ENCODE results near the gene EP400.

Gene EP400

DNA sequence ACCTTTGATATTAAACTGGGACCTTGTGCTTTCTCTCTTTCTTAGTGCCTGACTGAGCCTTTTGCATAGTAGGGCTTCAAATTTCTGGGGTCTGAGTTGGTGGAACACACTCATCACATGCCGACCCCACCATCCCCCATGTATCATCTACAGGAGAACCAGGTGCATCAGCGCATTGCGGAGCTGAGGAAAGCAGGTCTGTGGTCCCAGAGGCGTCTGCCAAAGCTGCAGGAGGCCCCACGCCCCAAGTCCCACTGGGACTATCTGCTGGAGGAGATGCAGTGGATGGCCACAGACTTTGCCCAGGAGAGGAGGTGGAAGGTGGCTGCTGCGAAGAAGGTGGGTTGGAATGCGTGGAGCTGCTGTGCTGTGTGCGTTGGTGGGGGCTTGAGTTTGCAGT, 37.8 kb downstream of the EP400 start:
- no peak for DNase-seq

DNA sequence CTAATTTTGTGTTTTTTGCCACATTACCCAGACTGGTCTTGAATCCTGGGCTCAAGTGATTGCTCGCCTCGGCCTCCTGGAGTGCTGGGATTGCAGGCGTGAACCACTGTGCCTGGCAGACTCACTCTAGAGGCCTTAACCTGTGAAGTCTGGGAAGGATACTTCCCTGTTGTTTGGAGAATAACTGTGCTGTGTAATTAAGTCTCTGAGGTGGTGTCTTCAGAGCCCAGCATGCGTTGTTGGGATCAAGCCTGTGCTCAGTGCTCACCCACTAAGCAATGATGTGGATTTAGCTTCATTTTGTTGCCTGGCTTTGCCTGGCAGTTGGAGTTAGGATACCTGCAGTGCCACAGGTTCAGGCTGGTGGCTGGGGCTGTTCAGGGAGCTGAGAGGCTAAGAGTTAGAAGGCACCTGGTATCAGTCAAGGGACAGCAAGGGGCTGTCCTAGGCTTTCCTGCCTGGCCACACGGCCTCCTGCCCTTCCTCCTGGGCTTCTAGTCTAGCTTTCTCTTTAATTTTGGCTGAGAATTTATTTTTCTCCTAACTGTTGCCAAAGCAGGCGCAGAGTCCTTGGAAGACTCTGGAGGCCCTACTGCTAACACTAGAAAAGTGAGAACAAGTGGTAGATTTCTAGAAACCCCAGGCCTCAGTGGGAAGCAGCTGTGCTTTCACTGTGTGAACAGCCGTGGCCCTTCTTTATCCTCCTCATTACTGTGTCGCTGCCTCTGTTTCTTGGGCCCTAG, 38.5 kb downstream of the EP400 start:
- no peak for DNase-seq

DNA sequence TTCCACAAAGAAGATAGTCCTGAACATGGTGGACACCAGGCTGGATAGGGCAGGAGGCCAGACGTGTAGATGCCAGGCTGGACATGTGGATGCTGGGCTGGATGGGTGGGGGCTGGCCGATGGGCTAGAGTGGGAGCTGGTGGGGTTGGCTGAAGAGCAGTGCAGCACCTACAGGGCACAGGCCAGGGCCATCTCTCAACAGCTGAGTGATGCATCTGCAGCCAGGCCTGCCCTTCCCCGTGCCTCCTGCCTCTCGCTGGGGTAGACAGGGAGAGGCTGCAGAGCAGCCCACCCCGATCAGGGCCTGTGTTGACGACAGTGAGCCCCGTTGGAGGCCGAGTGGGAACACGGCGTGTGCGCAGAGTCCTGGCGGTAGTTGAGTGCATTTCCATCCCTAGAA, 39.3 kb downstream of the EP400 start:
- DNase-seq = no peak

DNA sequence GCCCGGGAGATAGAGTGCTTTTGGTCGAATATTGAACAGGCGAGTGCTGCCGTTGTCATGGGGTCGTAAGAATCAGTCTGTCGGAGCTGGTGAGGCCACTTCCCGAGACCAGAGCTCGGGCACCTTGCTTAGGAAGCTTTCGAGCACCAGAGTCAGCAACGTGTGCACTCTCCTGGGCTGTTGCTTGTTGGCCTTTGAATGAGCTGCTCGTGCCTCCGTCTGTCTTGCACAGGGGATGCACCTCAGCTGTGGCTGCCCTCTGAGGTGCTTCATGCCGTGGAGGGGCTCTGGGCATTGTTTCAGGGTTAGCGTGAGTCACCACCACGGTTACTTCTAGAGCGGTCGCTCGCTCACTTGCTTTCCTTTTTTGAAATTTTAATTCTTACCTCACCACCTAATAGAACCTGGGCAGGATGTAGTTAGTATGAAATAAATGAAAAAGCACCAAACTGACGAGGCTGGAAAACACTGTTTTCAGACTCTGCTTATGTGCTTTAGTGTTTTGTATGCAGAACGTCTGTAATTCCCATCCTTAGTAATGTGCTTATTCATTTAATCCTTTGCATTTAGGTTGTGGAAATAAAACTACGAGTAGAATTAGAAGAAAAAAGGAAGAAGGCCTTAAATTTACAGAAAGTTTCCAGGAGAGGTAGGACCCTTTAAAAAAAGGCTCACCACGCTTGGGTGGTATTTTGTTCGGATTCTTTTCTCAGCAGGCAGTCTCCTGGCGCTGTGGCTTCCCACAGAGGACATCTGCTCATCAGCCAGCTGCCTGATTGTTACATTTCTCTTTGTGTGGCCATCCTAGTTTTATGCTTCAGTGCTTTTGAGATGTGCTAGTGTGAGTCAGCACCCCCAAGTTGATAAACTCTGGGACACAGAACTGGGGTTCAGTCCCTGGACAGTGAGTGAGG, 40.6 kb downstream of the EP400 start:
- DNase-seq = no peak

DNA sequence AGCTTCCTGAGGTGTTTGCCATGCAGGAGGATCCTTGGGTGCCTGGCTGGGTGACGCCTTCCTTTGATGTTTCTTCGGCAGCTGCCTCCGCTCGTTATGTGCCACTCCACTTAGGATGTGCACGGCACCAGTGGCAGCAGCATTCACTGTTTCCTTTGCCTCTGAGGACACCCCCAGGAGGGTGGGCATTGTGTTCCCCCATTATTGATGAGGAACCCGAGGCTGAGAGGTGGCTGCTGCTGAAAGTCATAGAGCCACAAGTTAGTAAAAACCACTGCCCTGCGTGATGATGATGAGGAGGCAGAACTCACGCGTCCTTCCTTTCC, 41.2 kb downstream of the EP400 start:
- no peak for DNase-seq

DNA sequence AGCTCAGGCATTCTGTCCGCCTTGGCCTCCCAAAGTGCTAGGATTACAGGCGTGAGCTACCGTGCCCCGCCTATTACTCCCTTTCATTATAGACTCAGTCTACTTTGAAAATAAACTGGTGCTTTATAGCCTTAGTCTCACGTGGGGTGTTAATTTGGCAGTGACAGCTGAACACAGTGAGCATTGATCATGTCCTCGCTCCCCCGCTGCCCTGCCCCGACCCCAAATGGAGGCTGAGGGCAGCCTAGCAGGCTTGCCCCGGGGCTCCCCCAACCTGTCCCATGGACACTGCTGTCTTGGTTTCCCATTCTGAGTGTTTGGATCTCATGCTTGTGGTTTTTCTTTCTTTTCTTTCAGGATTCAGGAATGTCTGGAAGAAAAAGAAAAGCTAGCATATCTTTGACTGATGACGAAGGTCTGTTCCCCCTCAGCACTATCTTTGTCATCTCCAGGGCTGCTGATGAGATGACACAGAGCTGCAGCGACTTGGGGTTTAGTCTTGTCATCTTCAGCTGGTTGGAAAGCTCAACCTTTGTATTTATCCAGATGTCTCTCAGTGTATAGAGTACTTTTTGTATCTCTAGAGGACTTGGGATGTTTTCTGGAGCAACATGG, 42.2 kb downstream of the EP400 start:
- DNase-seq = no peak

DNA sequence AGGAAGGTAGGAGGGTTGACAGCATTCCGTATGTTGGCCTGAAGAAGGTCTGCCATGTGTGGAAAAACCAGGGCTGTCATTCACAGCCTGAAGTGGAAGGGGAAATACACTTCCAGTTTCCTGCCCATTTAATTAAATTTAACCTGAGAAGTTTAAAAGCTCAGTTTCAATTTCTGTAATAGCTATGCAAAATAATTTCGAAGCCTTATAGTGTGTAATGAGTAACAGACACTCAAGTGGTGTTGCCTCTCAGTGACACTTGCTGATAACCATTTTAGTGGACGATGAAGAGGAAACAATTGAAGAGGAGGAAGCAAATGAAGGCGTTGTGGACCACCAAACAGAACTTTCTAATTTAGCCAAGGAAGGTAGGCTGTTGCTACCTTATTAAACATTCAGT, 44.8 kb downstream of the EP400 start:
- no peak for DNase-seq

DNA sequence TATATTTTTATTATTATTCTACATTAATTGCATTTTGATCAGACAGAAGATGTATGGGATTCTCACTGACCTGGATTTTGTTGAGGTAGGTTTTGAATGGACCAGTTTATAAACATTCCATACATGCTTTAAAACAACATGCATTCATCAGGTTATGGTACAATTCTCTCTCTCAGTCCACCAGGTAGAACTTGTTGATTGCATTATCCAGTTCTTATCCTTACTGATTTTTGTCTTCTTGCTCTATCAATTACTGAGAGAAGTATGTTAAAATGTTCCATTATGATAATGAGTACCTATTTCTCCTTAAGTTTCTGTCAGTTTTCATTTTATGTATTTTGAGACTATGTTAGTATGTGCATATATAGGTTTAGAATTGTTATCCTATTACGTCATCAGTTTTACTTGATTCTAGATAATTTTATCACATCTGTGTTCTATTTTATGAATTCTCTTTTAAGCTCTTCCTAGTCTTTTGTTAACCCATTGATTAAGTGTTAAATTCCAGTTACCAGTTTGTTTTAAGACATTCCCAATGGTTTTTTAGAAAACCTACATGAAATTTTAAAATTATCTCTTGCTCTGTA, 50.6 kb downstream of the EP400 start:
- DNase-seq = no peak

DNA sequence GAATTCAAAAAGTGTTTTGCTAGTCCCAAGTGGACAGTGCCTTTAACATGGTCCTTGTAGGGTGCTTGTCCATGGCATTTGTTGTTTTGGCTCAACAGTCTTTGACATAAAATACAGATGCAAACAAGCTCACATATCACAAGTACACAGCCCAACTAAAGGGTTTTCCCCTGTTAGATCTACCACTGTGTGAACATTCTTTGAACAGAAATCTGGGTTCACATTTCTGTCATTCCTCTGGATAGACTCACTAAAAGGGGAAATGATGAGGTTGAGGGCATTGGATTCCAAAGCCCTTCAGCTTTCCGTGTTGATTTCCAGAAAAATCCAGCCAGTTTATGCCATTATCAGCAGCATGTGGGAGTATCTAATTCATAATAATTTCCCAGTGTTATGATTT, 54.1 kb downstream of the EP400 start:
- DNase-seq = no peak

DNA sequence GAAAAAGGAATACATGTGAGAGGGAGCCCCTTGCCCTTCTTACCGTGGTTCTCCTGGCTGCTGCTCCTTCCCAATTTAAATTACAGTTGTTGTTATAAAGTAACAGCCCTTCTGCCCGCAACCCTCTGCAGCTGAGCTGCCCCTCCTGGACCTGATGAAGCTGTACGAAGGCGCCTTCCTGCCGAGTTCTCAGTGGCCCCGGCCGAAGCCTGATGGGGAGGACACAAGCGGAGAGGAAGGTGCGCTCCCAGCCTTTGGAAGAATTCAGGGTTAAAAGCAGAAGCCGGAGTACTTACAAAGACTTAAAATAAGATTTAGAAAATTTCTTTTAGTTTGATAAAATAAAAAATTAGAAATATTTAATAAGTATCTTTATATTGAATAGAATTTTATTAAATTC, 55.2 kb downstream of the EP400 start:
- DNase-seq = no peak

DNA sequence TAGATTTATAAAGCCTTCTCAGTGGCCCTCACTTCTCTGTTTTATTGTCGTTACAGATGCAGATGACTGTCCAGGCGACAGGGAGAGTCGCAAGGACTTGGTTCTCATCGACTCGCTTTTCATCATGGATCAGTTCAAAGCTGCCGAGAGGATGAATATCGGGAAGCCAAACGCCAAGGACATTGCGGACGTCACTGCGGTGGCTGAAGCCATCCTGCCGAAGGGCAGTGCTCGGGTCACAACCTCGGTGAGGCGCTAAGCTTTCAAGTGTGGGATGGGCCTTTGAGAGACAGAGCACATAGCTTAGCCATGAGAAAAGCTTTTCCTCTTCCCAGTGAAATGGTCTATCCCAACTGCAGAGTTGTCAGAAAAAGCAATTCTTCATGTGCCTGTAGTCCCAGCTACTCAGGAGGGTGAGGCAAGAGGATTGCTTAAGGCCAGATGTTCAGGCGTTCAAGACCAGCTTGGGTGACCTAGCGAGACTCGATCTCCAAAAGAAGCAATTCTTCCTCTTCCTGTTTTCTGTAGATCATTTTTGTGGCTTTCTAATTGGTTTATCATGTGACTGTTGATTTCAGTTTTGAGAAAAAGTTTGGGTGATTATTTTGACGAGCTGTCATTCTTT, 56.4 kb downstream of the EP400 start:
- no peak for DNase-seq

DNA sequence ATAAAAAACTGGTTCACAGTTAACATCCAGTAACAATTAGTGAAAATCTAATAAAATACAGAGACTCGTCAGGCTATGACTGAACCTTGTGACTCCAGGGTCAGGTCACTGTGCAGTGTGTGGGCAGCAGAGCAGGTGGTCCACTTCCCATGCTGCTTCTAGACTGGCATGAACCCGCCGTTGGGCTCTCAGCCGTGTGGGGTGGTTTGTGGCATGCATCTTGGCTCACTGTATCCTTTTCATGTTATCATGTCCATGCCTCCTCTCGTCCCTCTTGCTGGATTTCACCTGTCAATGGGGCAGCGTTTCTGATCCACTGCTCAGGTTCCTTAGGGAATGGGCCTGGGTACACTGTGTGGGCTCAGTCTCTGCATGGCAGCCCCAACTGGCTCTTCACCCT, 57.3 kb downstream of the EP400 start:
- DNase-seq = no peak

DNA sequence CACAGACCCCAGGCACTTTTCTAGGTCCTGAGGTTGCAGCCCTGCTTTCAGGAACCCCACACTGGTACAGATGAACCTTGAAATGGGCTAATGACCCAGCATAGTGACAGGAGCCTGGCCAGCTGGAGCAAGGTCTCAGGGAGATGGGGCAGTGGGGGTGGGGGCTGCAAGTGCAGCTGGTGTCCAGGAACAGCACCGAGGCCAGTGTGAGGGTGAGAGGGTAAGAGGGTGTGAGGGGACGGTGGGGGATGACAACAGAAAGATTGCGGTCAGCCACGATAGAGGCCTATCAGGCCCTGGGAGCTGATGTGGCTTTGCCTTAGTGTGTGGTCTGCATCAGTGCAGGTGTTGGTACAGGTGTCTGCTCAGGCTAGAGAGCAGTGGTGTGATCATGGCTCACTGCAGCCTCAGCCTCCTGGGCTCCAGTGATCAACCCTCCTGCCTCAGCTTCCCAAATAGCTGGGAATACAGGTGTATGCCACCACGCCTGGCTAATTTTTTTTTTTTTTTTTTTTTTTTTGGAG, 59.7 kb downstream of the EP400 start:
- no peak for DNase-seq

DNA sequence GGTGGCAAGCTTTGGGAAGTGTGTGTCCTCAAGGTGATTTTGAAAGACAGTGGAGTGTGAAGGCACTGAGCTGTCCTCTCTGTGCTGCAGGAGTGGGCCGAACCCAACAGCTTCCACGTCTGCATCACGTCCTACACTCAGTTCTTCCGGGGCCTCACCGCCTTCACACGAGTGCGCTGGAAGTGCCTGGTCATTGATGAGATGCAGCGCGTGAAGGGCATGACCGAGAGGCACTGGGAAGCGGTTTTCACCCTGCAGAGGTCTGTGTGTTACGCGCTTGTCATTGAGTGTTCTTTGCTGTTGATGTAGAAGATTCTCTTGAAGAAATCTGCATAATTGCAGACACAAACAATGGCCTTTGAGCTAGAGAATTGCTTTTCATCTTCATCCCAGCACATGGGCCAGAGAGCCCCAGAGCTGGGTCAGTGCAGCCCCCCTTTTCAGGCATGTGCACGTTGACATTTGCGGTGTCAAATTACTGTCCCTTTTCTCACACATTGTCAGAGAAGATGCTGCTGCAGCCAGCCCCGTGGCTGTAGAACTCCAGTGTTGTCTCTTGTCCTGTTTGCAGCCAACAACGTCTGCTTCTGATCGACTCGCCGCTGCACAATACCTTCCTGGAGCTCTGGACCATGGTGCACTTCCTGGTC, 63.3 kb downstream of the EP400 start:
- DNase-seq = no peak

DNA sequence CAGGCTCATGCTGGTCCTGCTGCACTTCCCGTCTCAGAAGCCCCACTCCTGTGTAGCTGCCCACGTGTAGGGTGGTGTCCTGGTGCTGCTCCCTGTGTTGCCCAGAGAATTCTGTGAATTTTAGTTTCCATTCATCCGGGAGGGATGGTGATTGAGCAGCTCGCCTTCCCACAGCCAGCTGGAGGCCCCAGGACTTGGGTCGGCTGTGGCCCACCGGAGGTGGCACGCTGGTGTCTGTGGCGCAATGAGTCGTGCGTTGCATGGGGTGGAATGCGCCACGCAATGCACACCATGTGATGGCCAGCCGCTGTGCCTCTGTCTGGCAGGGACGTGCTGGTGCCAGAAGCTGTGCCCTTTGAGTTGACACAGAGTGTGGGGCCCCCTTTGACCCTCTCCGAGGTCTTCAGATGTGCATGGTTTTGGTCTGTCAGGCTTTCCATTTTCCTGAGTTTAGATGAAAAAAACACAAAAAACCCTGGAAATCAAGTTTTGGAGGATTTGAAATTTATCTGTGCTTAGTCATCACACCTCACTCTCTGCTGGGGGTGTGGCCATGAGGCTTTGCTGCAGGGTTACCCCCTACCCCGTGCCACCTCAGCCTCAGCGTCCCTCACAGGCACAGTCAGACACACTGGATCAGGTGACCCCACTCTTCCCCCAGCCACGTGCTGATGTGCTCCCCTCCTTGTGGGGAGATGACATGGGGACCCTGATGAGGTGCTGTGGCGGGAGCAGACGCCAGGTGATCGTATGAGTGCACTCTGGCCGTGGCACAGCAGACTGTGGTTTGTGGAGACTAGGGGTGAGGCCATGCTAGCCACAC, 64.6 kb downstream of the EP400 start:
- no peak for DNase-seq

DNA sequence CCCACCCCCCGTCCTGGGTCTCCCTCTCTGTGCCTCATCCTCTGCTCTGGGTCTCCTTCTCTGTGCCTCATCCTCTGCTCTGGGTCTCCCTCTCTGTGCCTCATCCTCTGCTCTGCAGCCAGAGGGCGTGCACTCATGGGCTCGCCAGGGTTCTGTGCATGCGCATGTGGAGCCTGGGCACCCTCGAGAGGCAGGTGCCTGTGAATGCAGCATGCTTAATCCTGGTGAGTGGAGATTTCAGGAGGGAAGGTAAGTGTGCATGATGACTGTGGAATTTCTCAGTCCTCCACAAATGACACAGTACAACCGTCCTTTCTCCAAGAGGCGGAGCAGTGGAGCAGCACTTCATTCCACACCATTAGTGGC, 65.2 kb downstream of the EP400 start:
- no peak for DNase-seq

DNA sequence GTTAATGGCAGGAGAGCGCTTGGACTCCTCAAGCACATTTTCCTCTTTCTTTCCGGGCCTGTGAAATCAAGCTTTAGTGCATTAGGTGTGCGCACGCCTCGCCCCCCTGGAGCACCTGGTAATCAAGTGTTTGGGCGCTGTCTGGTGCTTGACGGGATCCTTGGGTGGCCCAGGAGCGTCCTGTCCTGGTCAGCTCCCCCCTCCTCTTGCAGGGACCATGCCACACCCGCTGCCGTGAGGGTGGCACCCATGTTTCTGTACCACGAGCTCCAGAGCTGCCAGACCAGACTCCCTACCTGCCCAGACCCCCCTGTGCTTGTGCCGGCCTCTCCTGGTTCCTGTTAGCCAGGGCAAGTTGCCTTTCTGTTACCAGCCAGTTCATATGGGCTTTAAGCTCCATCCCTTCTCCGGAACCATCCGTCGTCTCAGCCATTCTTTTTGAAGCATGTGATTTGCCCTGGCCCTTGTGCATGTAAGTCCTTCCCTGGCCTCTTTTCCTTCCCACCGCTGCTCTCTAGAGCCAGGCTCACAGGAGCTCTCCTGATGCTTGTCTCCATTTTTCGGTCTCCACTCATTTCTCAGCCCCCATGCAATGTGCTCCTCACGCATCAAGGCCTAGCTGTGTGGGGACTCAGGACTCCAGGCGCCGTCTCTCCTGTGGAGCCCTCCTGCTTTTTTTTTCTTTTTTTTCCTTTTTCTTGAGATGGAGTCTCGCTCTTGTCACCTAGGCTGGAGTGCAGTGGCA, 66.1 kb downstream of the EP400 start:
- DNase-seq = no peak

DNA sequence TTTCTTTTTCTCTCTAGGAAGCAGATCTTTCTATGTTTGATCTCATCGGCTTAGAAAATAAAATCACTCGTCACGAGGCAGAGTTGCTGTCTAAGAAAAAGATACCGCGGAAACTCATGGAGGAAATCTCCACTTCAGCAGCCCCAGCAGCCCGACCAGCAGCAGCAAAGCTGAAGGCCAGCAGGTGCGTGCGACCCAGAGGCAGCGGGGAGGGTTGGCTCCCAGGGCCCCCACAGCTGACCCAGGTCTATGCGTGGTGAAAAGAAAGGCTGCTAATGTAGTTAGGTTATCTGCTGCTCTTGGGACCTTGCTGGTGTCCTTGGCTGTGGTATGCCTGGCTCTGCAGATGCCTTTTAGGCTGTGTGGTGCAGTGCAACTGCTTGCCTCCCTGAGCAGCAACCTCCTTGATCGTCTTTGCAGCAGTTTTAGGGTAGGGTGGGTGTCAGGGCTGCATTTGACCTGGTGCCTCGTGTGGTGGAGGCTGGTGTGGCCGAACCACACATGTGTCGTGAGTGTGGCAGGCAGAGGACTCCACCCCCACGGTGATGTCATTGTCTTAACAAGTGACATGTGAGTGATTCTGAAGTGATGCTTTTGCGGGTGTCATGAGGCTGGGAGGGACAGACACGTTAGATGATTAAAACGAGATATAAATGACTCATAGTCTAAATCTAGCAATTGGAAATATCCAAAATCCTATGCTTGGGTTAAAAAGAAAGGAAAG, 68.6 kb downstream of the EP400 start:
- no peak for DNase-seq

DNA sequence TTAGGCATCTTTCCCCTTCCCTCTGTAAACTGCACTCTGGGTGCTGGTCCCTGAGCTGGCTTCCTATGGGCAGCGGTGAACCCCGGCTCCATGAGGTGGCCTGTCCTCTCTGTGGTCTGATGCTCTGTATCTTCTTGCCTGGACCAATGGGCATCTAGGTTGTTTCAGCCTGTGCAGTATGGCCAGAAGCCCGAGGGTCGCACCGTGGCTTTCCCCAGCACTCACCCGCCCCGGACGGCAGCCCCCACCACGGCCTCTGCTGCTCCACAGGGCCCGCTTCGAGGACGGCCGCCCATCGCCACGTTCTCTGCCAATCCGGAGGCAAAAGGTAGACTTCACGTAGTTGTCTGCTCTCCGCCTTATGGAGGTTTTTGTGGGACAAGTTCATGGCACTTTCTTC, 70.1 kb downstream of the EP400 start:
- DNase-seq = no peak

DNA sequence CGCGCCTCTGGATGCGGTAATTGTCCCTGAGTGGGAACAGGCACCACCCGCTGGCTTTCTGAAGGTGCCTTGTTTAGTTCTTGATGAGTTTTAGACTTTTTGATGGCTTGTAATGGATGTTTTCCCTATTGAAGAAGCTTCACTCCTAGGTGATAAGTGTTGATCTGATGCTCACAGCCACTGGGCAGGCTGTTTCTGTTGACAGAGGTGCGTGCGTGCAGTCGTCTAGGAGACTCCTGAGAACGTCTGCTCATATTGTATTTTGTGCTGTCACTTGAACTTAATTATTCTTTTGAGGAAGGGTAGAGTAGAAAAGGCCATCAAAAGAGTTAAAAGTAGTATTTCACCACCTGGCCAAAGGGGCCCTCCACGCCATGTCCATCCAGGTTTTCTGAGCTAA, 70.5 kb downstream of the EP400 start:
- DNase-seq = no peak

Measured in T1000 (cell line).